Anterior cingulate cortex (tissue), 58 donors: ENCODE measurements around the gene PAX2.

Experiments
- DNase-seq, 58 donors: peaks; one replicate each; lab custom pipeline; 2025; lab: John Stamatoyannopoulos, UW

The PAX2 gene

DNA sequence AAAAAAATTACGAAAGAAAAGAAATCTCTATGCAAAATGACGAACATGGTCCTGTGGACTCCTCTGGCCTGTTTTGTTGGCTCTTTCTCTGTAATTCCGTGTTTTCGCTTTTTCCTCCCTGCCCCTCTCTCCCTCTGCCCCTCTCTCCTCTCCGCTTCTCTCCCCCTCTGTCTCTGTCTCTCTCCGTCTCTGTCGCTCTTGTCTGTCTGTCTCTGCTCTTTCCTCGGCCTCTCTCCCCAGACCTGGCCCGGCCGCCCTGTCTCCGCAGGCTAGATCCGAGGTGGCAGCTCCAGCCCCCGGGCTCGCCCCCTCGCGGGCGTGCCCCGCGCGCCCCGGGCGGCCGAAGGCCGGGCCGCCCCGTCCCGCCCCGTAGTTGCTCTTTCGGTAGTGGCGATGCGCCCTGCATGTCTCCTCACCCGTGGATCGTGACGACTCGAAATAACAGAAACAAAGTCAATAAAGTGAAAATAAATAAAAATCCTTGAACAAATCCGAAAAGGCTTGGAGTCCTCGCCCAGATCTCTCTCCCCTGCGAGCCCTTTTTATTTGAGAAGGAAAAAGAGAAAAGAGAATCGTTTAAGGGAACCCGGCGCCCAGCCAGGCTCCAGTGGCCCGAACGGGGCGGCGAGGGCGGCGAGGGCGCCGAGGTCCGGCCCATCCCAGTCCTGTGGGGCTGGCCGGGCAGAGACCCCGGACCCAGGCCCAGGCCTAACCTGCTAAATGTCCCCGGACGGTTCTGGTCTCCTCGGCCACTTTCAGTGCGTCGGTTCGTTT, 83.9 kb downstream of the PAX2 start:
- no peak for DNase-seq

DNA sequence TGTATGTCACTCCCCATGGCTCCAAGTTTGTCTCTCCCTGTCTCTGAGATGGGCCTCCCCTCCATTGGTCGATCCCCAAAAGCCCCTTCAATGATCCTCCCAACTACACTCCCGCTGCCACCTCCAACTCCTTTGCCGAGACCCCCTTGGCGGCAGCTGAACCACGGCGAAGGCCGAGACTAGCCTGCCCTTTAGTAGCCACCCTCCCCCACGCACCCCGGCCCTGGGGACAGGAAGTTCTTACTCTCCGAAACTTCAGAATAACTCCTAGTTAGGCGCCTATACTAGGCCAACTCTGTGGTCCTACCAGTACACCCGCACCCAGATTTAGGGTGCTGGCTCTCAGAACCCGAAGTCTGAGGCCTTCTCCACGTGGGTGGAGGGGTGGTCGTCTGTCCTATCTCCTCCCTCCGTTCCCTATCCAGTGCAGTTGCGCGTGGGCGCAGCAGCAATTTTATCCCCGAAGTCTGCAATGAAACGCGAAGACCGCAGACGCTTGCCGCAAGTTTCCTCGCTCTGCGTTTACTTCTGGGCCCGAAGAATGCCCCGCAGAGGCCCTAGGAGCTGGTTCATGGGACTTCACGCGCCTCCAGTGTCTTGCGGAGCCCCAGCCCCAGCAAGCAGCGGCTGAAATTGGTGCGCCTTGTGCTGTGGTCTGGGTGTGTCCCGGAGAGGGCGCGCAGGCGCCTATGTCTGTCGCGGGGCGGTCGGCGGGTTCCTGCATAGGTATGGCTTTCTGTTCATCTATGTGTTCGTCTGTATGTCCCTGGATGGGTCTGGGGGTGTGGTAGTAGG, 84.7 kb downstream of the PAX2 start:
- DNase-seq: no peak

DNA sequence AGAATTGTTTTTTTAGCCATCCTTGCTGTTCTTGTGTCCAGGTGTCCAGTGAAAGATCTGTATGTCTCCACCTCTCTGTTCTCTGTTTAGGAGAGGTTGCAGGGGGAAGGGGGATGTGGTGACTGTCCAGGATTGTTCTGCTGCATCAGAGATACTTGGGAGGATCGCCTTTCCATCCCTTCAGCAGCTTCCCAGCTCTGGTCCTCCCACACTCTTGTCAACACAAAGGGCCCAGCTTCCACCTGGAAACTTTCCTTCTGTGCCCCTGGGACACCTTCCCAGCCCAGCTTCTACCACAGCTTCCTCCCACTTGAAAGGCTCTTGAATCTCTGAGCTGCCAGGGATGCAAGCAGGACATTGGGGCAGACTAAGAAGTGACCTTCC, 85.3 kb downstream of the PAX2 start:
- no peak for DNase-seq

DNA sequence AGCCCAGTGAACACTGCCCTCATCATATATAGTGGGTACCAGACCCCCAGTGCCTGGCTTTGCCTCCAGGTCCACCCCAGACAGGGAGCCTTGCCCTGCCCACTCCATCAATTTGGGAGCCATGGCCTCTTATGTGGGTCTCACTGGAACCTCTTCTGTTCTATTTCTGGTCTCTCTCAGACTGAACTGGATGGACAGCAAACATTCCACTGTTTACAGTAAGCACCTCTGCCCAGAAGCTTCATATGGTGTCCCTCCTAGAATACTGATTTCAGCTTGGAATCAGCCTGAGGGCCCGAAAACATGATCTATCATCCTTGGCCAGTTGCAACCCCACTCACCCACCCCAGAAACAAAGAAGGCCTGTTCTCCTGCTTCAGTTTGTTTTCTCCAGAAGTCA, 86.4 kb downstream of the PAX2 start:
- DNase-seq: no peak

DNA sequence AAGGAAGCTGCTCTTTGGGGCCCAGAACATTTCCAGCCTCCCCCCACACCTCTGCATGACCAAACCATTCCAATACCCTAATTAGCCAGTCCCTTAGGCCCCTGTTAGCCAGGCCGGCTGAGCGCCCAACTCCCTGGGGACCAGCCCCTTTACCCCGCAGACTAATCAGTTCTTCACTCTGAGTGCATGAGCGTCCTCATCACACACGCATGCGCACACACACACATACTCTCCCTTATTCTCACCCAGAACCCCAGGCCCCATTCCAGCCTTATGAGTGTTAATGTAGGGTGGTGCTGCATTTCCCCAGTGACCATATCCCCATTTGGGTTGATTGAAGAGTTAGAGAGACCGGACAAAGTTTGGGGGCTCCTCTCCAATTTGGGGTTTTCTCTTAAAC, 90.4 kb downstream of the PAX2 start:
- DNase-seq: no peak

DNA sequence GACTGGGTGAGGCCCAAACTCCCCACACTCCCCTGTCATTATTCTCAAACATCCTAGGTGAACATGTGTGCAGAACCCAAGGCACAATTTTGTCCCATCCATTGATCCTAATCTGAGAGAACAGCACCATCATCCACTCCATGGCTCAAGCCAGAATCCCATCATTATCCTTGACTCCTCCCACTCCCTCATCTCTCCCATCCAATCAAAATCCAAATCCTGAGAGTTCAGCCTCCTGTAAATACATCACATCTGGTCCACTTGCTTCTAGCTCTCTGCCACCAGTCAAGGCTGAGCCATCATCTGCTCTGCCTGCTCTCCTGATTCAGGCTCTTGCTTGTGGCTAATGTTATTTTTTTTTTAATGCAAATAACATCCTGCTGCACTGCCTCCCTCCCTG, 91.5 kb downstream of the PAX2 start:
- DNase-seq: no peak

DNA sequence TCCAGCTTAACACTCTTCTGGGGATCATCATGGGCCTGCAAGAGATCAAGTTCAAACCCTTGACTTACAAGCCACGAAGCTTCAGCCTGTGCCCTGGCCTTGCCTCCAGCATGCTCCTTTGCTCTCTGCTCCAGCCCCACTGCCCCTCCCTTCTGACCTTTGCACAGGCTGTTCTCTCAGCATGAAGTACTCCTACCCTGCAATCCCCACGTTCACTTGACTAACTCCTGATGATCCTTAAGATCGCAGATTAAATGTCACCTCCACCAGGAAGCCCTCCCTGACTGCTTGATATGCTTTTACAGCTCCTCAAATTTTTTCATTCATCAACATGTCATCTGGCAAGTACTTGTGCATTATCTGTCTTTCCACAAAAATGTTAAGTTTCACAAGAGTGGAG, 91.9 kb downstream of the PAX2 start:
- no peak for DNase-seq

DNA sequence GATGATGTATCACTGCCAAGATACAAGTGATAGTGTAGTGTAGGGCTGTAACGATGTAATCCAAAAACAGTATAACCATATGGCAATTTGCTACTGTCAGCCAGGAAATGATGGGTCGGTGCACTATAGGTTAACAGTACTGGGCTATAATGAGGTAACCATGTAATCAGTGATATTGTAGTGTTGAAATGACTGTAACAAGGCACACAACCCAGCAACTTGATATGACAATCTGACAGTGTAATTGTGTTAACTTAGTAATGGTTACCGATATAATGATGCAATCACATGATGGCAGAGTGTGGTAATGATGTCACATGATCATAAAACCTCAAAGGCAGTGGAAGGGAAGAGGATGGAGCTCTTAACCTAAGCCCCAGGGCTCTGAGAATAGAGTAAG, 93.6 kb downstream of the PAX2 start:
- DNase-seq: no peak

DNA sequence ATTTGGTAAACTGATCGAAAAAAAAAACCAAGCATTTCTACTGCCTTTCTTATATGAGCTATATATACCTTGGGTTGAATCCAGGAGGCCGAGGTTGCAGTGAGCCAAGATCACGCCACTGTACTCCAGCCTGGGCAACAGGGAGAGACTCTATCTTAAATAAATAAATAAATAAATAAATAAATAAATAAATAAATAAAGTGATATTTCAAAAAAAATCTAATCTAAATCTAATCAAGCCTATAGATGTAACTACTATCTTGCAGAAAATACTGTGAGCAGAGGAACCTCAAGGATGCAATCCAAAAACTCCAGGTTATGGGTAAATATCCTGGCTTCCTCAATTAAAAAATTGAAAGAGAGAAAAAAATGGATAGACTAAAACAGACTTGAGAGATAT, 96.1 kb downstream of the PAX2 start:
- DNase-seq: no peak

DNA sequence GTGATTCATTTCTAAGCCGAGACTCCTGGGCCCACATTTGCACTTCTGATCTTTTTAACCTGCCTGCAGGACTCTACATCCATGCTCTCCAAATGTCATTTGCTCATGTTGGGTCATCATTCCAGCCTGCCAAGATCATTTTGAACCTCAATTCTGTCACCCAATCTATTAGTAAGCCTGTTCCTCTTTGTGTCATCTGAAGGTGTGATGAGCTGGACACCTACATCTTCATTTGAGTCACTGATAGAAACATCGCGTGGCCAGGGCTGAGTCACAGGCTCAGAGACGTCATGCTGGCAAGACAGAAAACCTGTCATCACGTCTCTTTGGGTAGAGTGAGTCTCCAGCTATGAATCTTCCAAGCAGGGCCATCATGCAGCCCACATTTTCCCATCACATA, 102.1 kb downstream of the PAX2 start:
- DNase-seq: peak in 1 of 58 donors; percentile 13

DNA sequence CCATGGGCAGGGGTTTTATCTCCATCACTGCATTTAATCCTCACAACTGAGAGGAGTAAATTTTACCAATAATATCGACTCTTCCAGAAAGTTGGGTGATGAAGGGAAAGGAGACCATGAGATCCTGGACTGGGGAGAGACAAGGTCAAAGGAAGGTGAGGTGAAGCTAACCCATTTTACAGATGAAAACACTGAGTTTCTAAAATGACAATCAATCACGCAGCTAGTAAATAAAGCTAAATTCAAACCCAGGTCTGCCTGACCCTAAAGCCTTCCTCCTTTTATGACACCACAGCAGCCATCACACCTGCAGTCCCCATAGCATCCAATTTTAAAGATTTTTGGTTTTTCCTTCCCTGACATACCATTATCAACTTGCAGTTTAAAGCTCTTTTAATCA, 103.4 kb downstream of the PAX2 start:
- DNase-seq: no peak

DNA sequence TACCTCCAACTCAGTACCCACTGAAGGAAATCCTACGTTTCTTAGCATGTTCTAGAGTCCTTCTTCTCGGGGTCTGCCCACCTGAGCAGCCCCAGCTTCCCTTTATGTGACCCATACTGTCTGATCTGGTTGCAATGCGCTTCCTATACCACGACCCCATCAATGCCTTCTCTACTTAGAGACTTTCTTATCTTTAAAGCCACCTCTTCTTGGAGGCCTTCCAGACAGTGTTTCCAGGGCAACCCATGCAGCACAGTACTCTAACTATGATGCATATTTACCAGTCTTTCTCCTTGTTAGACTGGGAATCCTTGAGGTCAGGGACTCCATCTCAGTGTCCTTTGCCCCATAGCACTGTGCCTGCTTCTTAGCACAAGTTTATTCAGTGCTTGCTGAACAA, 112.9 kb downstream of the PAX2 start:
- DNase-seq: peak in 7 of 58 donors; percentile 10 to 44 (median 20)

DNA sequence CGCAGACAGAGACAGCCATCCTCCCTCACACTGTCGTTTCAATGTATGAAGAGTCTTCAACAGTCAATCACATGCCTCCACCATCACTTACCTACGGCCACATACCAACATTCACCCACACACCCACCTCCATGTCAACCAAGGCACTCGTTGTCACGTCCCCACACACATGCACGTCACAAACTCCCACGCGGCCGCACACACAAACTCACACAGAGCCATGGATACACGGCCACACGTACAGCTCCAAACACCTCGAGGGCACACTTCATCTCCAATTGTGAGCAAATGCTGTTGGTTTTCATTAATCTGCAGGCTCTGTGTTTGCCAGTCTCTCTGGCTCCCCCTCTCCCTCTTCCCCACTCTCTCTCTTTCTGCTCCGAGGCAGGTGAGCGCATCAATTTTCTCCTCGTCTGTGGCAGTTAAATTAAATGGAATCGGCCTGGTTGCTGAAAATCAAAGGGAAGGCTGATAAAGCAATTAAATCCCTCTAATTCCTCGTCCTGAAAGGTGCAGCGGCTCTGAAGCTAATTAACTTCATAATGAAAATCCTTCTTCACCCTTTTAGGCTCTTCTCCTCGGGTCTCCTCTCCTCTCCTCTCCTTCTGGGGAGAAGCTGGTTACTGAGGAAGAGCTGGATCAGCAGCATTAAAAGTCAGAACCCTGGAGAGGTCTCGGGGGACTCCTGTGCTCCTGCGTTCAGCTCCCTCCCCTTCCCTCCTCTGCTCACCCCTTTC, 113.5 kb downstream of the PAX2 start:
- peak in 11 of 58 donors; percentile 5 to 49 (median 28) for DNase-seq

DNA sequence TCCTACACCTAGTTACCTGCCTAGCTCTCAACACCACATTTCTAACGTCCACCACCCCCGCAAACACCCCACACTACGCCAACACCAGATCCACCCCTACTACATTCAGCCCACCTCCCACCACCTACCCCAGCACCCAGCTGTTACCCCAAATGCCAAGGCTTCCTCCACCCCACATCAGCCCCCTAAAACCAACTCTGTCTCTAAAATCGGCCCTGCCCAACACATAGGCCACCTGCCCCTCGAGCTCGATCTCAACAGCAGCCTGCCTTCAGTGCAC, 114.0 kb downstream of the PAX2 start:
- no peak for DNase-seq

DNA sequence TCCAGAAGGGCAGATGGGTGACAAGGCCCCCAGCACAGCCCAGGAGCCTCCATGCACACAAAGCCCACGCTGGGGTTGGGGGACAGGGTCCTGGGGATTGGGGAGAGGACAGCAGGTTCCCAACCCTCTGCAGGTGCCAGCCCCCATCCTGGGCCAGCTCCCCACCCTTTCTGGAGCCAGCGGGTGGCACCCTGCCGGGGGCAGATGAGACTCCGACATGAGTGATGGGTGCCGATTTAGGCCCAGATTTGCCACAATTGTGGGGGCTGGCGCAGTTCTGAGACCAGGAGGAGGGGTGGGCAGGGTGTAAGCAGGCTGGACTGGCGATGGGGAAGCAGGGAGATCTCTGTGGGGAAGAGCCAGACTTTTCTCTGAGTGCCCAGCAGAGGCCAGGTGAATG, 118.1 kb downstream of the PAX2 start:
- no peak for DNase-seq

DNA sequence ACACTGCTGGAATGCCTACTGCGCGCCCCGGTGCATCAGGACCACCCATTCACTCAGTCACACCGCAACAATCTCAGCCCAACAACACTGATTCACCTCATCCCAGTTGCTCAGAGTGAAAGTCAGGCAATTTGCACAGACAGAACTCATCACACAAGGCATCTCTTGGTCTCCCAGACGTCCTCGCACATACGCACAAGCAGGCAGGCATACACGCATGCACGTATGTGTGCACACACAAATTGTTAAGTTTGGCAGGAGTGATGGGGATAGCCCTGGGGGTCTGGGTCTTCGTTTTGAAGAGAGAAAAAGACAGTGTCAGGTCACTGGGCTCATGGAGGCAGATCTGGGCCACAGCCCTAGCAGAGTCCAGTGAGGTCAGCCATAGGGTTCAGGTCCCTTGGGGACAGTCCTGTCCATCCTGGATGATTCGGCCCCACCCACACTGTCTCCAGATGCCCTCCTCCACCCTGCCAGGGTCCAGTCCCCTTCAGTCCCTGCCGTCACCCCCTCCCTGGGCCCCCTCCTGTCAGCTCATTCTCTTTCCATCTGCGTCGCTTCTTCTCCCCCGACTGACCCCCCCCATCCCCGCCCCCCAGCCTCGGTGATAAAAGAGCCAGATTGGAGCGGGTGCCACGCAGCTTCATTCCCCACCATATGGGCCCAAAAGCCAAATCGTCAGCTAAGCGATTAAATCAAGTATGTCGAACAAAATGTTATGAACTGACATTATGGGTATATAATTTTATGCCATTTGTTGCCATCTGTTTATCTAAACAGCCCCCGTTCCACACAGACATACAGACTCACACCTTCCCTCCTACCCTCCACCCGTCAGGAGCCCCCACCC, 118.9 kb downstream of the PAX2 start:
- DNase-seq: no peak

DNA sequence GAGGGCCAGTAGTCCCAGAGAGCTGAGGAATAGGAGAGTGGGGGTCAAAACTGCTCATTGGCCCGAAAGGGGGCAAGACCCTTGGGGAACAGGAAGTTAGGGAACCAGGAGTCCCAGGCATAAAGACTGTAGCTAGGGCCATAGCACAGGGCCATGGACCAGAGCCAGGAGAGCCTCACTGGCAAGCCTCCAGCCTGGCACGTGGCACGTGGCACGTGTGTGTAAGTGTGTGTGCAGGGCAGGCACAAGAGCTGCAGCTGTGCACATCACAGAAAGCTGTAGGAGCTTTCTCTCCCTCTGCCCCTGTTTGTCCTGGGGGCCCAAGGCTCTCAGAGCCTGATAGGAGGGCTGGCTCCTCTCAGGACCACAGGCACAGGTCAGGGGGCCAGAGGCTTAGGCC, 119.6 kb downstream of the PAX2 start:
- peak in 1 of 58 donors; percentile 34 for DNase-seq

DNA sequence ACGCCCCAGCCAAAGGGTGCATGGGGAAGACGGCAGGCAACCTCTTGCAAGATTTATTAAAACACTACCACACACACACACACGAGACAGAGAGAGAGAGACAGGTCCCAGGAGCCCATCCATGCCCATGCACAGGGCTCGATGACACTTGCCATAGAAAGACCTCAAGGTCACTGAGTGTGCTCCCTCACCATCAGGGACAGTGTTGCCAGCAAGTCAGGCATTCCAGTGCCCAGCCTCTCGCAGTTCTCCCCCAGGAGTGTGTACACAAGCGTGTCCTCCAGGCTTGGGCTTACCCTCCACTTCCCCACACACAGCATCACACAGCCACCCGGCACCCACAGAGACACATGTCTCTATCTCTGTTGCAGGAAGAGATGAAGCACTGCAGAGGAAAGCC, 120.6 kb downstream of the PAX2 start:
- DNase-seq: no peak

DNA sequence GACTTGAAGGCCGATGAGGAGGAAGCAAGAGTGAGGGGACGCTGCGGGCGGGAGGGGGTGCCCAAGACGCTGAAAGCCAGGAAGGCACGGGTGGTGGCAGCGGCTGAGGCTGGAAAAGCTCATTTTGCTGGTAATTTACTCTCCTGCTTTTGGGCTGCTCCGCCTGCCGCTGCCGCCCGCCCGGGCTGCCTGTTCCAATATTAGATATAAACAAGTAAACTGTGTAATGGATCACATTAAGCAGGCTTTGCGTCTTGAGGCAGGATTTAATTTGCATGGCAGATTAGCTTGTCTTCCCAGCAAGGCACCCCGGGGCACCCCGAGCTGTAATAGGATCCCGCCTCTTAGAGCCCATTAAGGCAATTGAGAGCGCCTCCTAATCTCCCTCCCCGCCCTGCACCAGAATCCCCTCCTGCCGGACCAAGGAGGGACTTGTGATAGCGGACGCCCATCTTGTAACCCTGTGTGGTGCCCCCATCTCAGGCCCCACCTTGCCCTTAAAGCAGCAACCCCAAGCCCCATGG, 121.3 kb downstream of the PAX2 start:
- no peak for DNase-seq

DNA sequence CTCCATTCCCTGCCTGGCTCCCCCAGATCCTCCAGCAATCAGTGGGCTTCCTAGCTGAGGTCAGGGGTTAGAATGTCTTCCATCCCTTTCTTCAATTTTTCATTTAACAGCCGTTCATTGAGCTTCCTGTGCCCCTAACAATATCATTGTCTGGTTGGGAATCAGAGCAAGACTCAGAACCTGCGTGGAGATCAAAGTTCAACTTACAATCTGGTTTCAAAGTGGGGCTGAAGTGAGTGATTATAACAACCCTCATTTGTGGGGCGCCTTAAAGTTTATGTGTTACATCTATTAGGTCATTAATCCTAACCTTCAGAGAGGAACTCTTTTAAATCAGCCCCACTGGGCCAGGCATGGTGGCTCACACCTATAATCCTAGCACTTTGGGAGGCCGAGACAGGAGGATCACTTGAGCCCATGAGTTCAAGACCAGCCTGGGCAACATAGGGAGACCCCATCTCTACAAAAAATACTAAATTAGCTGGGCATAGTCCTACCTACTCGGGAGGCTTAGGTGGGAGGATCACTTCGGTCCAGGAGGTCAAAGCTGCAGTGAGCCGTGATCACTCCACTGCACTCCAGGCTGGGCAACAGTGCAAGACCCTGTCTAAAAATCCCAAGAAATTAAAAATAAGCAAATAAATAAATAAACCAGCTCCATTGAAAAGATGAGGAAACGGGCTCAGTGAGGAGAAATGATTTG, 122.0 kb downstream of the PAX2 start:
- no peak for DNase-seq
